AG04449 (cell line): ENCODE results near the gene DIRAS1.

Experiments
- CTCF ChIA-PET: fragments of 350-600 bp; formaldehyde crosslinking; extraction: SDS; loops from one replicate; lab custom pipeline; 2021; ENCODE audit warnings: antibody characterized with exemption; lab: Yijun Ruan, JAX
- POLR2A ChIA-PET: fragments of 400-600, 350-600 bp; formaldehyde crosslinking; extraction: SDS; loops from one replicate; lab custom pipeline; 2020; ENCODE audit warnings: antibody characterized with exemption, inconsistent platforms; lab: Yijun Ruan, JAX
- DNase-seq: peaks from one replicate; pipeline ENCODE4 v3.0.0-alpha.2; 2010; ENCODE audit warnings: low read depth, low spot score
- H3K4me3 ChIP-seq: 2 replicates; pipeline ENCODE4 v1.5.1; 2011; ENCODE audit warnings: low read depth, mild to moderate bottlenecking, control low read depth, low read length
- CTCF ChIP-seq: IDR thresholded peaks from one replicate; pipeline ENCODE4 v1.5.1; 2011; ENCODE audit warnings: mild to moderate bottlenecking, moderate library complexity, low read length, control low read depth, inconsistent platforms; ENCODE audit not compliant: insufficient read depth; ENCODE audit errors: missing control alignments

DIRAS1 gene

DNA sequence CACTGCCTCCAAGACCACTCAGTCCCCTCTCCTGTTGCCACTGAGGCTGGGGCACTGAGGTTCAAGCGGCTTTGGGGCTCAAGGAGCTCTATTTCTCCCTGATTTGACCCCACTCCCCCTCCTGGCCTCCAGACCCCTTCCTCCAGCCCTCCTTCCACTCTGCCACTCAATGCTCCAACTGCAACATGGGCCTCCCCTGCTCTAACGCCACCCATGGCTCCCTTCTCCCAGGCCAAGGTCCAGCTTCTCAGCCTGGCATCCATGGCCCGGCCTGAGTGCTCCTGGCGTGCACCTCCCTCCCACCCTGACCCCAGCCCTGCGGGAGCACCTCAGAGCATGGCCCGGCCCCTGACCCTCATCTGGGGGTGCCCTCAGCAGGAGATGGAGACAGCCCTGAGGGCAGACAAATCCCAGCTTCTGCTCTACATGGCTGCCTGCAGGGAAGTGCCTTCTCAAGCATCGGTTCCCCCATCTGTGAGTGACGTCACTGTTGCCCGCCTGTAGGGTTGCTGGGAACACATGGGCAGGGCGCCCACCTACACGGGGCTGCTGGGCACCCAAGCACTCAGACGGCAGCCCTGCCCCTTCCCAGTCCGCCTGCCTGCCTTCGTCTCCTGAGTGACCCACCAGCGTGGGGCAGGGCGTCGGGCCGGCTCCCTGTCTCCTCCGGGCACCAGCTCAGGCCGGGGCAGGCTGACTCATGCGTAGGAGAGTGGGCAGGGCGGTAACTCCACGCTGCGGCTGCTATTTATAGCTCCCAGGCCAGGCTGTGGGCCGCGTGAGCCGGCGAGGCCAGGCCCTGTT is 1.6 kb upstream of the DIRAS1 start:
- H3K4me3 ChIP-seq: no peak overlapping the region
- ChIA-PET CTCF (interaction anchor here (0.9 to 2.2 kb wide), 4 partner anchors 24 to 165 kb away, joined by 3 to 16 read pairs (median 4); no protein-coding TSS in a partner anchor), POLR2A (interaction anchor here (1.1 kb wide), 1 partner anchor 16 kb away, joined by 3 read pairs; no protein-coding TSS in a partner anchor)
- no peak for DNase-seq
- TF ChIP-seq CTCF: no peak

- POLR2A ChIA-PET: interaction anchor here (1.1 kb wide), 1 partner anchor 17 kb away, joined by 3 read pairs; no protein-coding TSS in a partner anchor
- no peak for TF ChIP-seq CTCF
- CTCF ChIA-PET: interaction anchor here (1.1 to 2.2 kb wide), 3 partner anchors 25 to 165 kb away, joined by 3 to 16 read pairs (median 3); no protein-coding TSS in a partner anchor
- no peak for DNase-seq
- H3K4me3 ChIP-seq: peak overlapping the region; percentile 51
Observed at GRCh38 chr19:2721570-2722540, 683 bp upstream of the DIRAS1 start.

DNA sequence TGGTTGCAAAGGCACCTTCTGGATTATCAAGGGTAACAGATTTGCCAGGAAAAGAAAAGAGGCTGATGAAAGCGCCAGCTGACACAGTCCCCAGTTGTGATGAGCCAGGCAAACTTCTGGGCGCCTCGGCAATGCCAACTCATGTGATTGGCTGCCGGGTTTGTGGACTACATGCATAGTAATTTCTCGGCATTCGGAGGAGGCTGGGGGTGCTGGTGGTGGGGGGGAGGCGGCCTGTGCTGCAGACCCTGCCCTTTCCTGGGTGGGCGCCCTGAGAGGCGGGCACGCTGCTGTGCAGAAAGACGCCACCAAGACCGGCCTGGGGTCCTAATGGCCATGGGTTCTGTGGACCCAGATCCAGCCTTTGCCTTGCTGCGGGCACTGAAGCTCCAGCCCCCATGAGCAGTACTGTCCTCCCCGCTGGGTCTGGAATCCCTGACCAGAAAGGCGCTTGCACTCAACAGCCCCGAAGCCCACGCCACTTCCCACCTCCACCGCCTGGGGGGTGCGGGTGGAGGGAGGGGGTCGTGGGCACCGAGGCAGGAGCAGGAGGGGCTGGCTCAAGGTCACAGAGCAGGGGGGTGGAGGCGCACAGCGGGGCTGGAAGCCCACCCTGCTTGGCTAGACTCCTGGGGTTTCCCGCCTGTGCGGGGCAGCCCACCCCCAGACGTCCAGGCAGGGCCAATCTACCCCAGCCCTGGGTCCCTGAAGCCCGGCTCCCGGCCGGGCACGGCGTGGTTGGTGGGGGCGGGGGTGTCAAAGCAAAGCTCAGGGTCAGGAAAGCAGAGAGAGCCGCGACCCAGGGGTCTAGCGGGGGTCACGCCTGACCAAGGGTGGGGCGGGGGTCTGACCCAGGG is 1.0 kb downstream of the DIRAS1 start:
- ChIA-PET POLR2A (no interaction called here), CTCF (no interaction called here)
- H3K4me3 ChIP-seq: peak overlapping the region; percentile 55
- no peak for DNase-seq
- TF ChIP-seq CTCF: no peak

- POLR2A ChIA-PET: no interaction called here
- CTCF ChIA-PET: no interaction called here
- no peak for TF ChIP-seq CTCF
- DNase-seq: no peak
- H3K4me3 ChIP-seq: no peak overlapping the region
Observed at GRCh38 chr19:2719232-2719735, 1.9 kb downstream of the DIRAS1 start.

GRCh38 chr19:2717638-2718541 is 3.3 kb downstream of the DIRAS1 start:
- no peak for TF ChIP-seq CTCF
- DNase-seq: no peak
- ChIA-PET CTCF (no interaction called here), POLR2A (interaction anchor here (0.8 kb wide), 1 partner anchor 11 kb away, joined by 3 read pairs; no protein-coding TSS in a partner anchor)
- no peak overlapping the region for H3K4me3 ChIP-seq
